ENCODE data around the gene TEX29.

The TEX29 gene

DNA sequence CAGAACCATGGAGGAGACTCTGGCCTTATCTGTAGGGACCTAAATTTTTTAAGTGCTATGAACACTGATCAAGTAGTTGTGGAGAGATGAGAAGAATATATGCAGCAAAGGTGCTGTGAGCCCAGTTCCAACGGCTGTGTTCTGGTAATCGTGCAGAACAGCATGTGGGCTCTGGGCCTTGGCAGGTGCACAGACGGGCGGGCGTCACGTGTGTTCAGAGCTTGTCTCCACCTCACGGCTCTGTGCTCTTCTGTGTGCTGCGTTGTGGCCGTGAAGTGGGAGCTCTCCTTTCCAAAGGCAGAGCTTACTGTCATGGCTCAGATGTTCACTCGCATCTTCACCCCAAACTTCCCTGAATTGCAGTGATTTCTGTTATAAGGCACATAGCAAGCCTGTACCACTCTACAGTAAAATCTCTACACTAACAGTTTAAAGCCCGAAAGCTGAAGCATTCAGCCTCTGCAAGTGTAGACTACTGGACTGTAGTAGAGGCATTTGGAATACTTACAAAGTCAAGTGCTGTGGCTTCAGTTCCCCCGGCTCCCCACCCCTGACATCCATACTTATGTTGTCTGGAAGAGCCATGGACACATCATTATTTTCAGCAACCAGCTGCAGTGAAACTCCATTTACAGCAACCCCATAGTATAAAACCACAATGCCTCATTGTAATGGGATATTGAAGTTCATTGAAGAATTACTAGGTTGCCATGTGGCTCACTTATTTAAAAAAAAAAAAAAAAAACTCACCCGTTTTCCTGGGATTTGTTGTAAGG lies 27.5 kb upstream of the TEX29 start:
- DNase-seq: no peak

- DNase-seq: no peak
These were observed 24.6 kb upstream of the TEX29 start for GRCh38 chr13:111295886-111296285.

DNA sequence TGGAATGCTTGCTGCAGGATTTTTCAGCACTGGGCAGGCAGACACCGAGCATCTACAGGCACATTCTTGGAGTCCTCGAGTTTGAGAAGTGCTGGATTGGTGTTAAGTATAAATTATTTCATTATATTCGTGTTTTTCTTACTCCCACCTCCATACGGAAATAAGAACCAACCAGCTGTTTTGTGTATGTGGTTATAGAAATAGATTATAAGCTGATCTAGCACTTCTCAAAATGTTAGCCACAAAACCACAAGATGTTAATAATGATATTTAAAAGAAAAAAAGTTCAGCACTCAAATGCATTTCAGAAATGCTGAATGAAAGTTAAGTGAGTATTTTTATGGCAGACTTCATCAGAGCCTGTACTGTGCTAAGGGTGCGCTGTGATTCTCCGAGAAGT lies 24.0 kb upstream of the TEX29 start:
- DNase-seq: no peak

DNA sequence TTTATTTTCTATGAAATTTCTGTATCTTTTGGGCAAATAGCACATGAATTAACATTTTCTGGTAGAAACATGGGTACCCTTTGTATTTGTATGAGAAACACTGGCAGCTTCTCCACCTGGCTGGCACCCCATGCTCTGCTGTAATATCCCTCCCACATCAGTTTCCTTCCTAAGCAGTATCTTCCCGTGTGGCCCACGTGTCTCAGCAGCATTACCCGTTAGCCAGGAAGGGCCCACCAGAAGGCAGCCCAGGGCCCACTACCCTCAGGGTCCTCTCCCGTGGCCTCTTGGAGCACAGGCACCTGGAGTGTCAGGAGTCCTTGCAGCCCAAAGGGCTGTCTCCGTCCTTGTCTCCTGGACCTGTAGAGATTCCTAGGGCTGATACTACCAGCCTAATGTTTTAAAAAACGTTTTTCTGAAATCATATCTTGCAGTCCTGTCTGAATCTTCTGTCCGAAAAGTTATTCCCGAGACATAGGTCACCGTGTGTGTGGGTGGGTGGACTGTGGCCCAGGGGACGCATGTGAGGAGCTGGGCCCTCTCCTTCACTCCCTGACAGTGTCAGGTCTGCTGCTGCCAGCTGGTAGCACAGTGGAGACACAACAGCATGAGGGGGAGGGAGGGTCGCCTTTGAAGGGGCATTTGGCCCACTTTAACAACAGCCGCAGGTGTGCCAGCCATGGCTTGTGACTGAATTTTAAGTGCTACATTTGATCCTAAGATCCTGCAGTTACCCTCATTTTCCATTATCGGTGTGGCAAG lies 22.0 kb upstream of the TEX29 start:
- DNase-seq: no peak

DNA sequence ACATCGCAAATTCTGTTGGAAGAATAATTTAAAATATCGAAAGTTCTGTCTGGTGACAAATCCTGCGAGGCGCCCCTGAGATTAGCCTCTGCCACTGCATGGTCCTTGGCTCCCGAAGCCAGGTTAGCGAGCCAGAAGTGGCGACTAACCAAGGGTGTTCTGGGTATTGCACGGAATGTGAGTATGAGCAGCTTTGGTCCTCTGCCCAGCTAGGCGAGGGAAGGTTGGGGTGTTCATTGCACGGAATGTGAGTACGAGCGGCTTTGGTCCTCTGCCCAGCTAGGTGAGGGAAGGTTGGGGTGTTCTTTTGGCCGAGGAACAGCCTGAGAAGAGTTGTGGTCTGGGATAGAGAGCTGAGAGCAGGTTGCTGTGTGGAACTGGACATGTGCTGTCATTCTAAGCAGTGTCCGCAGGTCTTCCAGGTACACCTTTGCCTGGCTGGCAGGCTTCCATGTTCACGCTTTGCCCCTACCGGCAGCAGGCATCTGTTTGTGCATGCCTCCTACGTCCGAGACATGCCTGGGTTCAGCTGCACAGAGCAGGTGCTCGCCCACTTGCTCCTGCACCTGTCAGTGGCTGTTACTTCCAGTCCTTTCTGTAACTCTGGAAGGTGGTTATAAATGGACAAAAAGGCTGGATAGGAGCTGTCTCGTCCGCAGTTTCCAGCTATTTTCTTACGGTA lies 18.3 kb upstream of the TEX29 start:
- peak; percentile 90 for DNase-seq

DNA sequence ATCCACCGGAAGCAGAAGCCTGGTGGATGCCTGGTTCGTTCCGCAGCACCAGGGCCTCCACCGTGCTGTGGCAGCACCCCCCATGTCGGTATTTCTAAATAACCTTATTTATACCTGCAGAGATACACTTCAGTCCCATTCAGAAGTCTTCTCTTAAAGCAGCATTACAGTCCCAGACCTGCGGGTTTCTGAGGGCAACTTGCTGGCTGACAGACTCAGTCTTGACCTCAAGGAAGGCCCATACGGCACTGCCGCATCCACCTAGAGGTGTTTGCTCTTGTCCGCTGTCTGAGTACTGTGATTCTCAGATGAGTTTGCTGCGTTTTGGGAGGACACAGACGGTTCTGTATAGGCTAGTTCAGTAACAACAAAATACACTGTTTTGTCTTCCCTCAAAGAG lies 16.9 kb upstream of the TEX29 start:
- DNase-seq: no peak

- DNase-seq: no peak
These were observed 16.3 kb upstream of the TEX29 start for GRCh38 chr13:111304041-111304544.

DNA sequence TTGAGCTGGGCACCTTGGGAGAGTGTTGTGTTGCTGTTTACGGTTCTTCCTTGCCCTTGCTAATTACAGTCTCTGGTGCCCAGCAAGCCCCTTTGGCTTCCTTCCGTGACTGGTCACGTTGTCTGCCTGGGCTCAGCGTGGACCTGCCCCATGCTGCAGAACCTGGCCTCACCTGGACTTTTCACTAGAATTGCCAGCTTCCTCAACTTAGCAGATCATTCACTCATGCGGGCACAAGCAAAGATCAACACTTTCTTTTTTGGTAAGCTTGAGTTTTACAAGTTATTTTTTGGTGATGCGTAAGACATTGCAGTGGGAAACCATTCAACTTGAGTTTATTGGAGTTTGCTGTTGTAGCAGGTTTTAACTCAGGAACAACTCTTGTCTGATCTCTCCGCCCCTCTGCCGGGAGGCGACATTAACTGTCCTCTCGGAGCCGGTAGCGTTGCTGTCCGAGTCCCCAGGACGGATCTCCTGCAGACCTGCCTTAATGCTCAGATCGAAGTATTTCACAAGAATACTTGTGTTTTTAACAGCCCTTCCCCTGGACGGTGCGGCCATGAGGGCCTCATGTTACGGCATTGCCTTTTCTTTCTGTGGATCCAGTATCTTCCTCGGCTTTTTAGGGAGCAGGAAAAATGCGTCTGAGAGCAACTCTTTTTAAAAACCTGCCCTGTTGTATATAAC lies 15.7 kb upstream of the TEX29 start:
- DNase-seq: no peak

- DNase-seq: no peak
These were observed 7.4 kb upstream of the TEX29 start for GRCh38 chr13:111312944-111313590.

DNA sequence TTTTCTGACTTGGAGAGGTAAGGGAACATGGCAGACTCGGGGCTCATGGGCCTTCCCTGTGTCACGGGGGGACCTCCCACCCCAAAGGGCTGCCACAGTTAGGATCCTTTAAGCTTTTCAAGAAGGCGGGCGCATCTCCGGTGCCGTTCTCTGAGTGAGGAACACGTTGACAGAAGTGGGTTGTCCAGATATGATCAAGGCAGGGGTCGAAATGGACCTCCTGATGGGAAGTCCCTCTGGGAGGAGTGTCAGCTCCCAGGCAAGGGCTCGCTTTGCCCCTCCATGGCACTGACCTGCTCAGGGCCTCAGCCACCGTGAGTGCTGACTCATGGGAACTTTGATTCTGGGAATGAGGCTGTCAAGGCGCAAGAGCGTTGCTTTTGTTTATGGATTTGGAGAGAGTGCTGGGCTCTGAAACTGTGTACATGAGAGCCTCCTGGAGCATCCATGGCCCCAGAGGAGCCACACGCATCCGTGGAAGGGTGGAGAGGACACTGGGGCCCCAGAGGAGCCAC lies 6.5 kb upstream of the TEX29 start:
- DNase-seq: no peak

GRCh38 chr13:111314852-111315251 lies 5.6 kb upstream of the TEX29 start:
- DNase-seq: no peak

- no peak for DNase-seq
These were observed 5.0 kb upstream of the TEX29 start for GRCh38 chr13:111315347-111315995.

DNA sequence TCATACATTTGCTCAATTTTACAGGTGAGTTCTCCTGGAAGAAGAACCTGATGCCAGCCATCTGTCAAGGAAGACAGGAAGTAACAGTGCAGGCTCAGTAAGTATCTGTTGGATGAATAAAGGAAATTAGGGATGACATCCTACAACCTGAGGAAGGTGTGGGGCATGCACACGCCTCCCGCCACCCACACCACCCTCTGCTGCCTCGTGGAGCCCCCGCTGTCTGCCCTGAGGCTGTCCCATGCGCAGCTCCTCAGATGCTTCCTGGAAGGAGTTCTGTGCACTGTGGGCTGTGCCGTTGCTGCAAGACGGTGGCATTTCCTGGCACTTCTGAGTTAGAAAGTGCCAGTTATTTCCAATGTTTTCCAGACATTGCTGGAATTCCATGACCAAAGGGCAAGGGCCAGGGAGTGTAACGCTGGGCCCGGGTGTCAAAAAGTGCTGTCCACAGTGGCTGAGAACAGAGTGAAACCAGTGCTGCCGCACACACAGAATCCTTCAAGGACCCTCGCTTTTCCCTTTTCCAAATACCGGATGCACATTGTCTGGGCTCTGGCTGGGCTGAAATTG lies 4.2 kb upstream of the TEX29 start:
- no peak for DNase-seq

DNA sequence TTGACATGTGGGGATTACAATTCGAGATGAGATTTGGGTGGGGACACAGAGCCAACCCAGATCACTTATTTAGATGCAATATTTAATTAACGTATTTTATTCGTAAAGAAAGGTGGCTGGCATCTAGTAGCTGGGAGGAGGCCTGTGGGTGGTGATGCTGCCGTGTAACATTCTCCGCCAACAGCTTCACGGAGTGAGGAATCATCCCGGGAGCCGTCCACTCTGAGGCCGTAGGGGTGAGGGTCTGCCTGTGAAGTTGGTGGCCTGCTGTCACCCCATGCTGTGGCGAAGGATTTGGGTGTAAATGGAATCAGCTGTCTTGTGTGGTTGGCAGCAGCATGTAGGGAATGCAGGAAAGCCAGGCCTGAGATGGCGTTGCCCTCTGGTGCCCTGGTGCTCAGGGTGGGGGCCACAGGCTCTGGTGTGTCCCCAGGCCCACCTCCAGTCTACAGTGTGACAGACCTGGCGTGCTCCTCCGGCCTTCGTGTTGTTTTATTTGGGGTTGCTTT lies 3.3 kb upstream of the TEX29 start:
- DNase-seq: no peak

GRCh38 chr13:111317571-111318345 lies 2.7 kb upstream of the TEX29 start:
- DNase-seq: no peak

DNA sequence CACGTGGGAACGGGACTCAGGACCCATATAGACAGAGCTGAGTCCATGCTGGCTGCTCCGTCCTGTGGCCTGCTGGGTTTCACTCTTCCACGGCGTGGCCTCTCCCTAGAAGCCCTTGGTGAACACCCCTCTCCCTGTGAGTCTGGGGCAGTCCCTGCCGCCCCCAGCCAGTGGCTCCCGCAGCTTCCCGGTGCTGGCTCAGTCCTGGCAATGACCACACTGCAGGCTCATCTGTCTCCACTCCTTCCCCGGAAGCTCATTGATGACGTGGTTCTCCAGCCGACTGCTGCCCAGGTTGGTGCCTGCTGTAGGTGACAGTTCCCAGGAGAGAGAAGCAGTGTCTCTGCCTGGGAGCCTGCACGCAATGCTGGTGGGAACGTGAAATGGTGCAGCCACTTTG lies 2.1 kb upstream of the TEX29 start:
- no peak for DNase-seq

DNA sequence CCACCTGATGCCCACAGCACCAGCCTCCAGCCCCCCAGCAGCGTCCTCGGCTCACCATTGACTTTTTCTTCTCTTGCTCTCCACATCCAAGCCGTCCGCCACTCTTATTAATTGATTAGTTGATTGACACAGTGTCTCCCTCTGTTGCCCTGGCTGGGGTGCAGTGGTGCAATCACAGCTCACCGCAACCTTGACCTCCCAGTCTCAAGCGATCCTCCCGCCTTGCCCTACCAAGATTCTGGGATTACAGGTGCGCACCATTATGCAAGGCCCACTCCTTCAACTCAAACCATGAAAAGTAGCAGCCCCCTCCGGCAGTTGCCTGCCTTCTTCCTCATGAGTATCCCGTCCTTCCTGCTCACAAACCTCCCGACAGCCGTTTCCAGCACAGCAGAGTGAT lies 921 bp upstream of the TEX29 start:
- no peak for DNase-seq

DNA sequence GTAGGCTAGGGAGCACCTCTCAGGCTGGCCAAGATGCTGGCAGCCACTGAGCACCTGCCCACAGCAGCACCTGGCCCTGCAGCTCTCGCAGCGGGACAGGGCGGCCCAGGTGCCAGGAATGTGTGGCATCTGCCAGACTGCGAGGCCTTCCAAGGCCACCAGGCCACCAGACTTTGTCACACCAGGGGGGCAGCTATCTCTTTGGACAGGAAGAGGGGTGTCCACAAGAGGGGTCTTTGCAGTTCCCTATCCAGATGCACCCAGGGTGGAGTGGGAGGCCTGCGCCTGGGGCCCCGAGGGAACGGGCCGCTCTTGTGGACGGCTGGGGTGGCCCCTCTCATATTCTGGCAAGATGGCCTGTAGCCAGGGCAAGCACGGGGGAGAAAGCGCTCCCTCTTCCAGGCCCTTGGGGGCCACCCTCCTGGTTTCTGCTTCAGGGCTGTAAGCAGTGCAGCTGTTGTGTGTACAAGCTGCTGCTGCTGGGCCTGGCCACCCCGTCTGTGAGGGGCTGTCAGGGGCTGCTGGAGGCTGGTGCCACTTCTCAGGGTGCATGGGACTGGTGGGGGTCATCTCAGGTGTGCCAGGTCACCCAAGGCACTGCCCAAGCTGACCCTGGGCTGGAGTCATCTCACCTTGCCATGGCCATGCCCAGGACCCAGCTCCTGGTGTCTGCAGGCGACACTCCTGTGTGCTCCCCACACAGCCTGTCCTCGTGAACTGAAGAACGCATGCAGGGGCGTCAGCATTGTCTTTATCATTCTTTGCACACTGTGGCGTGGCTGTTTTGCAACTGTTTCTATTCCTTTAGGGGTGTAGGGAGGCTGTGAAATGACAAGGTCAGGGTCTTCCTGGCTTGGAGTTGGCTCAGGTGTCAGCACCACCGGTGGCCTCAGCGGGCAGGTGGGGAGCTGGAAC lies 1.8 kb downstream of the TEX29 start:
- DNase-seq: no peak

- no peak for DNase-seq
These were observed 2.5 kb downstream of the TEX29 start for GRCh38 chr13:111322916-111323331.
